NCI-H345 (cell line): ENCODE measurements around the gene GPR156.
"Not testable (repeated sequence)": the region's sequence is repeated elsewhere in the genome, so short reads cannot be mapped to it uniquely, and the experiment has no call there.

Experiments used
- DNase-seq: peaks from one replicate; lab custom pipeline; 2025; lab: John Stamatoyannopoulos, UW

GPR156 gene

GRCh38 chr3:120284747-120285507 lies at the start of gene GPR156:
Gene GPR156, minus strand, starts transcription at chr3:120285222. Its CDS starts 41,124 bp downstream, at chr3:120244098.
- no peak for DNase-seq

GRCh38 chr3:120332646-120333045 lies 47.6 kb upstream of the GPR156 start:
- DNase-seq = no peak

DNA sequence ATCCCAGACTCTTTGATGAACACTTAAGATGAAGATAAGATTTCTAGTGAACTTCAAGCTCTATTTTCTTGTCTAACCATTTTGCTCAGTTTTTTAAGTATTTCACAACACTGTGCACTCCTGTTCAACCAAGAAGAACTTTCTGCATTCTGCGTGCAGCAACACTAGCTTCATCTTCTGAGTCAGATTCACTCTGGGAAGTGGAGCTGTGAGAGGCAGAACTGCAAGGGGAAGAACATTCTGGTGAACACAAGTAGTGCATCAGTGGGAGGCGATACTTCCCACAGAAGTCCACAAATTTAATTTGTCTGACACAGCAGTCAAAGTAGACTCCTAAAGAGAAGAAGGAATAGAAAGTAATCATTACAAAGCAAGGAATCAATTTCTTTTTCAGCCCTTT lies 46.1 kb upstream of the GPR156 start:
- no peak for DNase-seq

- no peak for DNase-seq
Measured at GRCh38 chr3:120326784-120327183, 41.8 kb upstream of the GPR156 start.

- DNase-seq = no peak
Measured at GRCh38 chr3:120324190-120324589, 39.2 kb upstream of the GPR156 start.

DNA sequence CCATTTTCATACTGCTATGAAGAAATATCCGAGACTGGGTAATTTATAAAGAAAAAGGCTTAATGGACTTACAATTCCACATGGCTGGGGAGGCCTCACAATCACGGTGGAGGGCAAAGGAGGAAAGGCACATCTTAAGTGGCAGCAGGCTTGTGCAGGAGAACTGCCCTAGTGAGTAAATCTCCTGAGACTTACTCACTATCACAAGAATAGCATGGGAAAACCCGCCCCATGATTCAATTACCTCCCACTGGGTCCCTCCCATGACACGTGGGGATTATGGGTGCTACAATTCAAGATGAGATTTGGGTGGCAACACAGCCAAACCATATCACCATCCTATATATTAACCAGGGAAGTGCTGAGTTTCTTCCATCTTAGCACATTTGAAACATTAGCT lies 38.7 kb upstream of the GPR156 start:
- DNase-seq = not testable (repeated sequence)

DNA sequence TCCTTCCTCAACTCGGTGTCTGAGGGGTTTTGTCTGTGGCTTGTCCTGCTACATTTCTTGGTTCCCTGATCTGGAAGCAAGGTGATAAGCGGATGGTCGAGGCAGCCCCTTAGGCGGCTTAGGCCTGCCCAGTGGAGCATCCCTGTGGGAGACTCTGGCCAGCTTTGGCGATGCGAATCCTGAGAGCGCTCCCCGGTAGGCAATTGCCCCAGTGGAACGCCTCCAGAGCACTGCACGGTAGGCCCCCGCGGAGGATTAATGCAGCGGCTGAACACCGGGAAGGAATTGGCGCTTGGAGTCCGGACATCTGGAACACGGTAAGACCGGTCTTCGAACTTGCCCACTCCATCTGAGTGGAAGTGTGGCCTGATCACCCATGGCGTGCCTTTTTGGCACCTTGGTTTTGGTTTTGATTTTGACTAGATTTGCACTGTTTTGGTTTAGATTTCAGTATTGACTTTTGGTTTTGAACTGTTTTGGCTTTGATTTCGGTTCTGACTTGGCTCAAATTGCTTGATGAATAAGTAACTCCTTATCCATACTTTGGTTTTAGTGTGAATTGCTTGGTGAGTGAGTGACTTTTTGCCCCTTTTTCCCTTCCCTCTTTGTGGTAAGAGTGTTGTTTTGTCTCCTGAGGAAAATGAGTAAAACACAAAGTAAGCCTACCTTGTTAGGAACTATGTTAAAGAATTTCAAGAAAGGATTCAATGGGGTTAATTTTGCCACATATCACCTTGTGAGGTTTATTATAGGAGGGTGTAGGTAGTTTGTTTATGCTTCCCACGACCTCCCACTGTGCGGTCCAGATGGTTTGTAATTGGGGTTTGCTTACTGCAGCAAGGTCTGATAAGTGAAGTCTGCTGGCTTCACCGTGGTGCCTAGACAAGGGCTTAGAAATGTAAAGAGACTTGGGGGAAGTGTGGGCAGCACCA lies 27.1 kb upstream of the GPR156 start:
- DNase-seq = no peak

- DNase-seq = no peak
Measured at GRCh38 chr3:120306519-120307455, 21.8 kb upstream of the GPR156 start.

GRCh38 chr3:120304616-120305015 lies 19.6 kb upstream of the GPR156 start:
- DNase-seq = no peak

DNA sequence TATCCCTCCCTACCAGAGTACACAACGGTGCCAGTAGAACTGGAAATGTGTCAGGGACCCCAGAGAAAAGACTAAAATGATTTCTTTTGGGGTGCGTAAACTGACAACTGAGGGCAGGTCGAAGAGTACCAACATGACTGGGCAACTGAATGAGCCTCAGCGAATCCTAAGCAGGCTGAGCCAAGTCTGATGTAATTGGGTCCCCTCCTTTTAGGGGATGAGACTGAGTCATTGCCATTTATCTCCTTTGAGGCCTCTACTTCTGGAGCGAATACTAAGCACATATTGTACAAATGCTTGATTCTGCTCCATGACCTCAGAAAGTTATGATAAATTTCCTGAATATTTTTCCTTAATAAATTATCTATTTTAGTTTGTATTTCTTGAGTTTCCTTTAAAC lies 17.3 kb upstream of the GPR156 start:
- no peak for DNase-seq

- DNase-seq = no peak
Measured at GRCh38 chr3:120300971-120301370, 15.9 kb upstream of the GPR156 start.

GRCh38 chr3:120299403-120299802 lies 14.4 kb upstream of the GPR156 start:
- DNase-seq = no peak

DNA sequence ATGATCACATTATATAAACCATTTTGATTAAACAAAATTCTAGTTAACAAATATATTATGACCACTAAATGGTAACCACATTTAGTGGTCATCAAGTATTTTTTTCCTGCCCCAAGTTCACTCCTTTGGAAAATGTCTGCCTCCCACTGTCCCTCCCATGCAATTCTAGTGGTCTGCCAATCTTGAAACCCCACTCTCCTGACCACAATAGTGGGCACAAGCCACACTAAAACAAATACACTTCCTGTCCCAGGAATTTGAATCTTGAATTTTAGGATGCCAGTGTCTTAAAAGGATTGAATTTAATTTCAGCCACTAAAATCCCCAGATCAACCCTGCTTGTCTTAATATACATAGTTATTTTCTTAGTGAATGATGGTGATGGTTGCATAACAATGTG lies 14.0 kb upstream of the GPR156 start:
- no peak for DNase-seq

GRCh38 chr3:120291552-120291951 lies 6.5 kb upstream of the GPR156 start:
- DNase-seq = not testable (repeated sequence)

DNA sequence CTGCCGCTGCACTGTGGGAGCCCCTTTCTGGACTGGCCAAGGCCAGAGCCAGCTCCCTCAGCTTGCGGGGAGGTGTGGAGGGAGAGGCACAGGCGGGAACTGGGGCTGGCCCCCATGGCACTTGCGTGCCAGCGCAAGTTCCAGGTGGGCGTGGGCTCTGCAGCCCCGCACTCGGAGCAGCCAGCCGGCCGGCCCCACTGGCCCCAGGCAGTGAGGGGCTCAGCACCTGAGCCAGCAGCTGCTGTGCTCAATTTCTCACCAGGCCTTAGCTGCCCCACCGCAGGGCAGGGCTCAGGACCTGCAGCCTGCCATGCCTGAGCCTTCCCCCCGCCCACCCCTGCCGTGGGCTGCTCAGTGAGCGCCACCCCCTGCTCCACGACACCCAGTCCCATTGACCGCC lies 4.6 kb upstream of the GPR156 start:
- no peak for DNase-seq

GRCh38 chr3:120286465-120286864 lies 1.4 kb upstream of the GPR156 start:
- DNase-seq = no peak

GRCh38 chr3:120285508-120285841 lies 453 bp upstream of the GPR156 start:
- DNase-seq = no peak

- DNase-seq = no peak
Measured at GRCh38 chr3:120281261-120281660, 3.8 kb downstream of the GPR156 start.

- DNase-seq = no peak
Measured at GRCh38 chr3:120280566-120280965, 4.5 kb downstream of the GPR156 start.

DNA sequence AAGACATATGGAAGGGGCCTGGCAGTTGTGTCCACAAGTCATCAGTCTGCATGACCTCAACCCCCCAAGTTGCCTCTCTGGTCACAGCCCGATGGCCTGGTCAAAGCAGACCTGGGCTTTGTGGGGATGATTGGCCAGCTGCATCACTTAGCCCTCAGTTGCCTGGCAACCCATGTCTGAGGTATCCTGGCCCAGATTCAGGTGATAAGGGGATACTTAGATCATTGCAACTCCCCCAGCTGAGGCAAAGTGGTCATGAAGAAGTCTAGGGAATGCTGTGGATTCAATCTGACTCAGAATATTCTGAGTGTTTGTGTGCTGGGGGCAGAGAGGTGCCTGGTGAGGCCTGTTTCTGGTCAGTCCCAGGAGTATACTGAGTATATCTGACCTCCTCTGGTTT lies 5.0 kb downstream of the GPR156 start:
- DNase-seq = no peak

DNA sequence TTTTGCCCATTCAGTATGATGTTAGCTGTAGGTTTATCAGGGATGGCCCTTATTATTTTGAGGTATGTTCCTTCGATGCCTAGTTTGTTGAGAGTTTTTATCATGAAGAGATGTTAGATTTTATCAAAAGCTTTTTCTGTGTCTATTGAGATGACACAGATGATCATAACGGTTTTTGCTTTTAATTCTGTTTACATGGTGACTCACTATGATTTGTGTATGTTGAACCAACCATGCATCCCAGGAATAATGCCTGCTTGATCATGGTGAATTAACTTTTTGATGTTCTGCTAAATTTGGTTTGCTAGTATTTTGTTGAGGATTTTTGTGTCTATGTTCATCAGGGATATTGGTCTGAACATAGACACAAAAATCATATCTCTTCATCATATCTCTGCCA lies 8.3 kb downstream of the GPR156 start:
- no peak for DNase-seq

DNA sequence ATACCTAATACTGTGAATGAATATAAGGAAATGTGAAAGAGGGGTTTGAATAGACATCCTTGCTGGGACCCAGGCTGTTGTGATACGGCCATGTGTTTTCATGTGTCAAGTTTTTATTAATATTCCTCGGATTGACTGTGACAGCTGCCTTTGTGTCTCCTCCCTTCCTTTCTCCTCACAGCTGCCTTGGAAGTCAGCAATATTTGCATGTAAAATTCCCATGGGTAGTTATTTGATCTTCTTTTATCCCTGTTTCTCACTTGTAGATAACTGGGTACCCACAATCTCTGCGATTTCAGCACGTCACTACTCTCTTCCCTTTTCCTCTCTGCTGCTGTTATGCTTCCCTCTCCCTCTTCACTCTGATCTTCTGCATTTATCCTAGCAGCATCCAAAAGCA lies 9.4 kb downstream of the GPR156 start:
- no peak for DNase-seq
